IPS-NIHi11 (cell line): Measurements from ENCODE around the gene HMGB4.

Experiments
- DNase-seq: peaks from one replicate; pipeline ENCODE4 v3.0.0; 2012; ENCODE audit warnings: mixed read lengths, low spot score

The HMGB4 gene

GRCh38 chr1:33863779-33864178 lies at the start of gene HMGB4:
HMGB4 (plus strand) TSS chr1:33864079; CDS start chr1:33864192, 113 bp downstream.
- DNase-seq = no peak

- no peak for DNase-seq
These were observed 49.7 kb upstream of the HMGB4 start for GRCh38 chr1:33814166-33814565.

GRCh38 chr1:33815061-33815460 lies 48.8 kb upstream of the HMGB4 start:
- DNase-seq = no peak

GRCh38 chr1:33818071-33818470 lies 45.8 kb upstream of the HMGB4 start:
- DNase-seq = no peak

GRCh38 chr1:33819290-33819912 lies 44.5 kb upstream of the HMGB4 start:
- no peak for DNase-seq

GRCh38 chr1:33819913-33820311 lies 44.0 kb upstream of the HMGB4 start:
- no peak for DNase-seq

GRCh38 chr1:33820804-33821203 lies 43.1 kb upstream of the HMGB4 start:
- no peak for DNase-seq

- no peak for DNase-seq
These were observed 42.6 kb upstream of the HMGB4 start for GRCh38 chr1:33821291-33821690.

- no peak for DNase-seq
These were observed 41.5 kb upstream of the HMGB4 start for GRCh38 chr1:33822396-33822795.

- no peak for DNase-seq
These were observed 40.5 kb upstream of the HMGB4 start for GRCh38 chr1:33823401-33823800.

GRCh38 chr1:33823830-33824229 lies 40.0 kb upstream of the HMGB4 start:
- no peak for DNase-seq

- no peak for DNase-seq
These were observed 39.6 kb upstream of the HMGB4 start for GRCh38 chr1:33824321-33824720.

- no peak for DNase-seq
These were observed 38.9 kb upstream of the HMGB4 start for GRCh38 chr1:33824971-33825370.

- no peak for DNase-seq
These were observed 38.4 kb upstream of the HMGB4 start for GRCh38 chr1:33825506-33825905.

- DNase-seq = no peak
These were observed 37.6 kb upstream of the HMGB4 start for GRCh38 chr1:33826311-33826710.

- DNase-seq = no peak
These were observed 37.2 kb upstream of the HMGB4 start for GRCh38 chr1:33826711-33827110.

GRCh38 chr1:33828059-33828458 lies 35.8 kb upstream of the HMGB4 start:
- DNase-seq = no peak

GRCh38 chr1:33828654-33829053 lies 35.2 kb upstream of the HMGB4 start:
- no peak for DNase-seq

- DNase-seq = no peak
These were observed 27.0 kb upstream of the HMGB4 start for GRCh38 chr1:33836911-33837310.

- DNase-seq = no peak
These were observed 26.2 kb upstream of the HMGB4 start for GRCh38 chr1:33837635-33838034.

GRCh38 chr1:33841494-33841893 lies 22.4 kb upstream of the HMGB4 start:
- no peak for DNase-seq

- no peak for DNase-seq
These were observed 21.5 kb upstream of the HMGB4 start for GRCh38 chr1:33842348-33842747.

GRCh38 chr1:33844166-33844565 lies 19.7 kb upstream of the HMGB4 start:
- no peak for DNase-seq

- DNase-seq = no peak
These were observed 17.0 kb upstream of the HMGB4 start for GRCh38 chr1:33846861-33847260.
